Smooth muscle cell (in vitro differentiated cells): ENCODE measurements around the gene PARN. TPM values are rescaled to one million over a fixed set of nuclear protein-coding genes. Genes with fewer than 3 reads are reported as not detected.

Source experiments
- DNase-seq: peaks from one replicate; lab custom pipeline; 2025; ENCODE audit not compliant: unreplicated experiment; lab: John Stamatoyannopoulos, UW
- H2AFZ ChIP-seq: fragments of 200-600 bp; sonication (generic); 2 replicates; pipeline ENCODE4 v1.6.0; 2016; ENCODE audit warnings: antibody characterized with exemption, low read depth, mild to moderate bottlenecking
- H3F3A ChIP-seq: fragments of 200-600 bp; sonication (generic); 2 replicates; pipeline ENCODE4 v1.6.0; 2017; ENCODE audit warnings: antibody characterized with exemption, low read depth
- H3K27ac ChIP-seq: fragments of 200-600 bp; sonication (generic); 2 replicates; pipeline ENCODE4 v1.5.1; 2016; ENCODE audit warnings: low read depth, mild to moderate bottlenecking
- H3K27me3 ChIP-seq: fragments of 200-600 bp; sonication (generic); 2 replicates; pipeline ENCODE4 v1.6.1; 2016; ENCODE audit warnings: low read depth, mild to moderate bottlenecking
- H3K36me3 ChIP-seq: fragments of 200-600 bp; sonication (generic); 2 replicates; pipeline ENCODE4 v1.5.1; 2016; ENCODE audit warnings: low read depth
- H3K4me1 ChIP-seq: fragments of 200-600 bp; sonication (generic); 2 replicates; pipeline ENCODE4 v1.5.1; 2016; ENCODE audit warnings: low read depth
- H3K4me2 ChIP-seq: fragments of 200-600 bp; sonication (generic); 2 replicates; pipeline ENCODE4 v1.6.0; 2016; ENCODE audit warnings: mild to moderate bottlenecking
- H3K4me3 ChIP-seq: fragments of 200-600 bp; sonication (generic); 2 replicates; pipeline ENCODE4 v1.5.1; 2016; ENCODE audit warnings: mild to moderate bottlenecking
- H3K79me2 ChIP-seq: fragments of 200-600 bp; sonication (generic); 2 replicates; pipeline ENCODE4 v1.6.0; 2016; ENCODE audit warnings: low read depth, mild to moderate bottlenecking
- H3K9ac ChIP-seq: fragments of 200-600 bp; sonication (generic); 2 replicates; pipeline ENCODE4 v1.6.0; 2016; ENCODE audit warnings: low read depth
- H3K9me3 ChIP-seq: fragments of 200-600 bp; sonication (generic); replicated peaks from 2 replicates; pipeline ENCODE4 v1.5.1; 2016; ENCODE audit warnings: low read depth
- H4K20me1 ChIP-seq: fragments of 200-600 bp; sonication (generic); 2 replicates; pipeline ENCODE4 v1.6.0; 2016; ENCODE audit warnings: low read depth
- CTCF ChIP-seq: fragments of 200-600 bp; sonication (generic); IDR thresholded peaks from 2 replicates; pipeline ENCODE4 v1.5.1; 2017; ENCODE audit warnings: borderline replicate concordance, mild to moderate bottlenecking, antibody characterized with exemption; ENCODE audit not compliant: insufficient read depth, poor library complexity, severe bottlenecking
- WGBS: methylation state at CpG from one replicate; pipeline ENCODE4 v1.1.7; 2016; ENCODE audit warnings: low lambda C conversion rate; 5-methylcytosine and 5-hydroxymethylcytosine counted together
- polyA plus RNA-seq: library from polyadenylated mRNA; unstranded; fragments of >200 nt; fragmentation: Nextera tagmentation; extraction: Ambion mirVana; gene quantifications from 2 replicates; pipeline ENCODE4 v1.2.1, GENCODE V29; 2016
- total RNA-seq: library from RNA; depleted of rRNA; stranded (reverse); fragments of >200 nt; gene quantifications from 2 replicates; pipeline ENCODE4 v1.2.3, GENCODE V29; 2014

The PARN gene
- total and polyA plus RNA-seq, 2 experiments from 2014 or later, result 22.2 to 24.6 TPM

GRCh38 chr16:14608604-14609003 is 21.5 kb downstream of the PARN start:
- Histone ChIP-seq H3K4me1 (no peaks in the 10 kb centered on the region), H4K20me1 (no peaks in the 10 kb centered on the region), H3K4me2 (no peak overlapping the region), H3K4me3 (no peak overlapping the region), H3K9ac (no peak overlapping the region), H3K36me3 (peaks cover 29% of the 10 kb centered on the region), H3K27ac (no peak overlapping the region), H3K79me2 (no peaks in the 10 kb centered on the region), H3K9me3 (no peaks in the 10 kb centered on the region), H3F3A (no peaks in the 10 kb centered on the region), H2AFZ (no peak overlapping the region), H3K27me3 (no peaks in the 10 kb centered on the region)
- DNase-seq, result no peak
- TF ChIP-seq CTCF, result no peak
- 95% methylated on average over 6 of the region's 6 CpGs for WGBS

- no peaks in the 10 kb centered on the region for H3K4me1 ChIP-seq
- no peak overlapping the region for H2AFZ ChIP-seq
- H3K27ac ChIP-seq, result no peak overlapping the region
- 98% methylated on average over 4 of the region's 4 CpGs for WGBS
- no peak overlapping the region for H3K4me3 ChIP-seq
- no peak overlapping the region for H3K9ac ChIP-seq
- H3F3A ChIP-seq, result no peaks in the 10 kb centered on the region
- H3K27me3 ChIP-seq, result no peaks in the 10 kb centered on the region
- H3K36me3 ChIP-seq, result peaks cover 29% of the 10 kb centered on the region
- no peaks in the 10 kb centered on the region for H4K20me1 ChIP-seq
- H3K79me2 ChIP-seq, result no peaks in the 10 kb centered on the region
- DNase-seq, result no peak
- no peaks in the 10 kb centered on the region for H3K9me3 ChIP-seq
- no peak for TF ChIP-seq CTCF
- no peak overlapping the region for H3K4me2 ChIP-seq
These were observed 21.9 kb downstream of the PARN start for GRCh38 chr16:14608111-14608566.

- Histone ChIP-seq H2AFZ (no peak overlapping the region), H3K27ac (no peak overlapping the region), H3F3A (no peaks in the 10 kb centered on the region), H3K79me2 (no peaks in the 10 kb centered on the region), H3K9ac (no peak overlapping the region), H3K4me3 (no peak overlapping the region), H3K36me3 (peaks cover 29% of the 10 kb centered on the region), H3K9me3 (no peaks in the 10 kb centered on the region), H3K27me3 (no peaks in the 10 kb centered on the region), H3K4me2 (no peak overlapping the region), H4K20me1 (no peaks in the 10 kb centered on the region), H3K4me1 (no peaks in the 10 kb centered on the region)
- DNase-seq, result no peak
- no peak for TF ChIP-seq CTCF
- 91% methylated on average over 6 of the region's 6 CpGs for WGBS
These were observed 24.0 kb downstream of the PARN start for GRCh38 chr16:14606102-14606501.

- peaks cover 15% of the 10 kb centered on the region for H3K36me3 ChIP-seq
- no peak for TF ChIP-seq CTCF
- no peak overlapping the region for H3K4me3 ChIP-seq
- H2AFZ ChIP-seq, result no peak overlapping the region
- no peak overlapping the region for H3K27ac ChIP-seq
- H3K27me3 ChIP-seq, result no peaks in the 10 kb centered on the region
- no peaks in the 10 kb centered on the region for H4K20me1 ChIP-seq
- no peak overlapping the region for H3K4me2 ChIP-seq
- no peaks in the 10 kb centered on the region for H3F3A ChIP-seq
- no peak overlapping the region for H3K9ac ChIP-seq
- H3K4me1 ChIP-seq, result no peaks in the 10 kb centered on the region
- WGBS, result over 99% methylated on average over 6 of the region's 6 CpGs
- no peak for DNase-seq
- no peaks in the 10 kb centered on the region for H3K9me3 ChIP-seq
- H3K79me2 ChIP-seq, result no peaks in the 10 kb centered on the region
These were observed 27.6 kb downstream of the PARN start for GRCh38 chr16:14602443-14602963.
